Vagina (tissue), 2 donors: ENCODE measurements around the gene RASGRF2.

Experiments
- CTCF ChIP-seq, 3 experiments: fragments of 450-650 bp in 2 of 3; fragments of 200-600 bp in 1 of 3; sonication (generic) in 1 of 3; IDR thresholded peaks; one replicate each; pipeline ENCODE4 v1.5.1; 2017 to 2019; ENCODE audit warnings: antibody characterized with exemption in 3 of 3, mild to moderate bottlenecking in 2 of 3, moderate library complexity in 2 of 3
- POLR2A ChIP-seq, 2 donors: fragments of 450-650 bp; IDR thresholded peaks; one replicate each; pipeline ENCODE4 v1.6.1; 2017; ENCODE audit warnings: antibody characterized with exemption in 2 of 2, mild to moderate bottlenecking in 2 of 2, moderate library complexity in 2 of 2

- TF ChIP-seq POLR2A (IDR thresholded peaks at IDR 0.05): no peak
- TF ChIP-seq CTCF (IDR thresholded peaks at IDR 0.05): no peak
Measured at GRCh38 chr5:81097713-81098112, 137.6 kb downstream of the RASGRF2 start.
